Measurements from ENCODE around the gene DCAF12. TPM values are rescaled to one million over a fixed set of nuclear protein-coding genes. Genes with fewer than 3 reads are reported as not detected.

The DCAF12 gene
- total RNA-seq, 2 donors from 2014 or later: 35.0 to 37.0 TPM

DNA sequence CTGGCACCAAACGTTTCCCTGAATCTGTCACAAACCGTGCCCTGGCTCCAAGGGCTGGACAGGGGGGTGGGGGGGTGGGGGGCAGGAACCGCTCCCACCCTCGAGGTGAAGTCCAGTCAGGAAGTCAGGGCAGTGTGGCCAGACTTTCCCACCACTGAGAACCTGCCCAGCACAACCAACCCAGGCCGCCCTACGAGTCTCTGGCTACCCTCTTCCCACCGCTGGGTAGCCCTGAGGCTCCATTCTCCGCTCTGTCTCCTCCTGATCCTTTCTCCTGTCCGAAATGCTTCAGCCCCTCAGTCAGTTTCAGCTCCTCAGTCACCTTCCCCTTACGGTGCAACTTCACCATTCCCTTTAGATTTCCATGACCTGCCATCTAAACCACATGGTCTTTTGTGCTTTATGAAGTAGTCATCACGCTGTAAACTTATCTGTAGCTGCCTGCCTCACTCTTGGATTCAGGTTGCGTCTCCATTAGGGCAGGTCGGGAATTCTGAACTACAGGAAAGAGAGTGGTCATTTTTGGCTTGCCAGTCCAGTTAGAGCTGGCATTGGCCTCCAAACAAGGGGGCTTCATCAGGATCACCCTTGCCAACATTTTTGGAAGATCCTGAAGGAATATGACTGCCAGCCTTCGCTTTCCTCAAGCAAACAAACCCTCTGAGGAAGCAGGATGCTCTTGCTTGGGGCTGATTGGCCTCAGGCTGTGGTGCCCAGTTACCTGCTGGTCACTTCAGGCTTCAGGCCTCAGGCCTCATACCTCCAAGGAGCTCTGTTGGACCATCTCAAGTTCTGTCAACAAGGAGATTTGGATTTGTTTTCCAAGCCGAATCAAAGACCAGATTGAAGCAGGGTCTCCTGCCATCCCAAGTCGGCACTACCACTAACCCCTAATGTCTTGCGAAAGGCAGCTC, 794 bp upstream of the DCAF12 start:
- TF ChIP-seq, protein P1, sequence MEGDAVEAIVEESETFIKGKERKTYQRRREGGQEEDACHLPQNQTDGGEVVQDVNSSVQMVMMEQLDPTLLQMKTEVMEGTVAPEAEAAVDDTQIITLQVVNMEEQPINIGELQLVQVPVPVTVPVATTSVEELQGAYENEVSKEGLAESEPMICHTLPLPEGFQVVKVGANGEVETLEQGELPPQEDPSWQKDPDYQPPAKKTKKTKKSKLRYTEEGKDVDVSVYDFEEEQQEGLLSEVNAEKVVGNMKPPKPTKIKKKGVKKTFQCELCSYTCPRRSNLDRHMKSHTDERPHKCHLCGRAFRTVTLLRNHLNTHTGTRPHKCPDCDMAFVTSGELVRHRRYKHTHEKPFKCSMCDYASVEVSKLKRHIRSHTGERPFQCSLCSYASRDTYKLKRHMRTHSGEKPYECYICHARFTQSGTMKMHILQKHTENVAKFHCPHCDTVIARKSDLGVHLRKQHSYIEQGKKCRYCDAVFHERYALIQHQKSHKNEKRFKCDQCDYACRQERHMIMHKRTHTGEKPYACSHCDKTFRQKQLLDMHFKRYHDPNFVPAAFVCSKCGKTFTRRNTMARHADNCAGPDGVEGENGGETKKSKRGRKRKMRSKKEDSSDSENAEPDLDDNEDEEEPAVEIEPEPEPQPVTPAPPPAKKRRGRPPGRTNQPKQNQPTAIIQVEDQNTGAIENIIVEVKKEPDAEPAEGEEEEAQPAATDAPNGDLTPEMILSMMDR (conservative IDR thresholded peaks at IDR 0.05): no peak
- peaks cover 21% of the 10 kb centered on the region for H3K36me3 Mint-ChIP-seq (ENCODE audit: low read depth)
- Histone ChIP-seq H3K9me3 (ENCODE audit: control insufficient read depth, low read length) (no peaks in the 10 kb centered on the region), H3K9ac (ENCODE audit: extremely low read depth, low read length, poor library complexity, severe bottlenecking) (peak overlapping the region; percentile 95), H3K27me3 (ENCODE audit: control insufficient read depth, insufficient read depth, low read length, poor library complexity, severe bottlenecking) (no peaks in the 10 kb centered on the region), H3K36me3 (ENCODE audit: control insufficient read depth, insufficient read depth, low read length) (peaks cover 18% of the 10 kb centered on the region), H3K4me3 (ENCODE audit: low read length) (peak overlapping the region; percentile 95), H3K27ac (ENCODE audit: low read depth, low read length) (peak overlapping the region; percentile 86), H3K4me1 (ENCODE audit: control insufficient read depth, insufficient read depth, low read length) (peaks cover 4% of the 10 kb centered on the region)
- peak overlapping the region; percentile 98 for H3K27ac Mint-ChIP-seq
- WGBS, 2 experiments (ENCODE audit: insufficient coverage in 1 of 2, insufficient read length in 1 of 2): 79 to 97% methylated on average over 11 to 17 of the region's 17 CpGs
- peak overlapping the region; percentile 97 for H3K4me3 Mint-ChIP-seq
- peaks cover 27% of the 10 kb centered on the region for H3K4me1 Mint-ChIP-seq
- no peaks in the 10 kb centered on the region for H3K27me3 Mint-ChIP-seq (ENCODE audit: insufficient read depth)
- no peak for DNase-seq
- no peaks in the 10 kb centered on the region for H3K9me3 Mint-ChIP-seq

DNA sequence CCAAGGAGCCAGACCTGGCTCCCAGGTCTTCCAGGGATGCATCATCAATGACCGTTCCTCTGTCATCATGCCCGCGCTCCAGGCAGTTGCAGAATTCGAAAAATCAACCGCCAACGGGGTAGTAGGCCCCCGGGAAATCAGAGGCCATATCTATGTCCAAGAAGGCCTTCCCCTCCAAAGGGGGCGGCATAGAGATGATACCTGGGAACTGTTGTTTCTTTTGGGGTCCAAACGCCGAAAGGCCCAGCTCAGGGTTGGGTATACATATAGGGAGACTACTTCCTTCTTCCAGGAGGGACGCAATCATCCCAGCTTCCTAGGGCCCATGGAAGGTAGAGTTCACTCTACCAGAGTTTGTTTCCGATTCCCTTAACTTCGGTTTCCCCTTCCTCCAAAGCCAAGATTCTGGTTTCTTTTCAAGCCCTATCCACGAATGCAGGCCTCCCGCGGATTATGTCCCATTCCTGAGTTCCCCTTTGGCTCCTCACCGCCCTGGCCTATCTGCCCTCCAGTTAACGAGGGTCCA, 754 bp downstream of the DCAF12 start:
- Histone ChIP-seq H3K9ac (ENCODE audit: extremely low read depth, low read length, poor library complexity, severe bottlenecking) (peak overlapping the region; percentile 95), H3K27ac (ENCODE audit: low read depth, low read length) (peak overlapping the region; percentile 71), H3K36me3 (ENCODE audit: control insufficient read depth, insufficient read depth, low read length) (peaks cover 23% of the 10 kb centered on the region), H3K4me3 (ENCODE audit: low read length) (peak overlapping the region; percentile 95), H3K9me3 (ENCODE audit: control insufficient read depth, low read length) (no peaks in the 10 kb centered on the region), H3K4me1 (ENCODE audit: control insufficient read depth, insufficient read depth, low read length) (peaks cover 4% of the 10 kb centered on the region), H3K27me3 (ENCODE audit: control insufficient read depth, insufficient read depth, low read length, poor library complexity, severe bottlenecking) (no peaks in the 10 kb centered on the region)
- Mint-ChIP-seq H3K4me3 (peak overlapping the region; percentile 97), H3K4me1 (peaks cover 32% of the 10 kb centered on the region), H3K9me3 (no peaks in the 10 kb centered on the region), H3K27me3 (ENCODE audit: insufficient read depth) (no peaks in the 10 kb centered on the region), H3K27ac (peak overlapping the region; percentile 98), H3K36me3 (ENCODE audit: low read depth) (peaks cover 33% of the 10 kb centered on the region)
- WGBS, 2 experiments (ENCODE audit: insufficient coverage in 1 of 2, insufficient read length in 1 of 2): 6% methylated on average over 16 to 18 of the region's 18 CpGs
- TF ChIP-seq, protein P1 (conservative IDR thresholded peaks at IDR 0.05): peak; percentile 45
- DNase-seq: peak; percentile 66

GRCh38 chr9:34124926-34125325, 1.6 kb downstream of the DCAF12 start:
- H3K9ac ChIP-seq (ENCODE audit: extremely low read depth, low read length, poor library complexity, severe bottlenecking): peak overlapping the region; percentile 95
- no peaks in the 10 kb centered on the region for H3K27me3 Mint-ChIP-seq (ENCODE audit: insufficient read depth)
- peak overlapping the region; percentile 97 for H3K4me3 Mint-ChIP-seq

More at GRCh38 chr9:34124926-34125325, 1.6 kb downstream of the DCAF12 start:
- H3K27ac Mint-ChIP-seq: peak overlapping the region; percentile 98
- no peaks in the 10 kb centered on the region for H3K9me3 Mint-ChIP-seq
- H3K4me1 Mint-ChIP-seq: peaks cover 32% of the 10 kb centered on the region
- Histone ChIP-seq H3K4me1 (ENCODE audit: control insufficient read depth, insufficient read depth, low read length) (peaks cover 4% of the 10 kb centered on the region), H3K4me3 (ENCODE audit: low read length) (peak overlapping the region; percentile 95), H3K9me3 (ENCODE audit: control insufficient read depth, low read length) (no peaks in the 10 kb centered on the region), H3K27ac (ENCODE audit: low read depth, low read length) (no peak overlapping the region), H3K27me3 (ENCODE audit: control insufficient read depth, insufficient read depth, low read length, poor library complexity, severe bottlenecking) (no peaks in the 10 kb centered on the region), H3K36me3 (ENCODE audit: control insufficient read depth, insufficient read depth, low read length) (peaks cover 24% of the 10 kb centered on the region)
- peaks cover 36% of the 10 kb centered on the region for H3K36me3 Mint-ChIP-seq (ENCODE audit: low read depth)
- DNase-seq: no peak
- WGBS, 2 experiments (ENCODE audit: insufficient coverage in 1 of 2, insufficient read length in 1 of 2): 62 to 71% methylated on average over 5 to 6 of the region's 6 CpGs
- TF ChIP-seq, protein P1 (conservative IDR thresholded peaks at IDR 0.05): no peak
